Right lobe of liver (tissue), 4 donors: Measurements from ENCODE around the gene CAMK4.

ENCODE experiments used
- CTCF ChIP-seq, 4 donors: fragments of 200-600 bp in 3 of 4; fragments of 450-650 bp in 1 of 4; IDR thresholded peaks; one replicate each; pipeline versions ENCODE4 v1.5.1 to v1.8.0; 2016 to 2022; ENCODE audit warnings: antibody characterized with exemption in 4 of 4, mild to moderate bottlenecking in 2 of 4
- POLR2A ChIP-seq: fragments of 450-650 bp; IDR thresholded peaks from one replicate; pipeline ENCODE4 v1.6.1; 2017; ENCODE audit warnings: antibody characterized with exemption, mild to moderate bottlenecking
- donor health status: DM: no; HTN: no; CAD: no.
- donor health status: DM: no; HTN: no; CAD: no.
- donor health status: DM: no; HTN: yes; CAD: no.

GRCh38 chr5:111238431-111239225 lies 14.4 kb downstream of the CAMK4 start:
- TF ChIP-seq CTCF (IDR thresholded peaks at IDR 0.05) (no peak), POLR2A (no peak)
